ENCODE results near the gene CD200R1L.

The CD200R1L gene

DNA sequence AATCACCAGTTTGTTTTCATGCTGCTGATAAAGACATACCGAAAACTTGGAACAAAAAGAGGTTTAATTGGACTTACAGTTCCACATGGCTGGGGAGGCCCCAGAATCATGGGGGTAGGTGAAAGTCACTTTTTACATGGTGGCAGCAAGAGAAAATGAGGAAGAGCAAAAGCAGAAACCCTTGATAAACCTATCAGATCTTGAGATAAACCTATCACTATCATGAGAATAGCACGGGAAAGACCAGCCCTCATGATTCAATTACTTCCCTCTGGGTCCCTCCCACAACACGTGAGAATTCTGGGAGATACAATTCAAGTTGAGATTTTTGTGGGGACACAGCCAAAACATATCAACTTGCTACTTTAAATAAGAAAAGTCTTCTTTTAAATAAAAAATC lies 28.9 kb downstream of the CD200R1L start:
- no peak for DNase-seq

DNA sequence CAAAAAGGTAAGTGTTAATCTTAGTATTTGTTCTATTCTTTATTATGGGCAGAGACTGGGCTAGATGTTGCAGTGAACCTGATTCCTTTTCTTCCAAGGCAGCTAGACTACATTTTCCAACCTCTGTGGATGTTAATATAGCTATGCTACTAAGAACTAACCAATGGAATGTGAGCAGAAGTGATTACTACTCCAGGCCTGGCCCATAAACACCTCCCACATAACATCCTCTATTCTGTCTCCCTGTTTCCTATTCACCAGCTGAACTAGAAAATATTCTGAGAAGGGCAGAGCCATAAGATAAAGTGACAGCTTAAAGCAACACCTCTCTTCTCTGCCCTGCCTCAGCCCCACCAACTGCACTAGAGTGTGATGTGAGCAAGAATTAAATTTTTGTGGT lies 29.4 kb downstream of the CD200R1L start:
- DNase-seq: no peak

DNA sequence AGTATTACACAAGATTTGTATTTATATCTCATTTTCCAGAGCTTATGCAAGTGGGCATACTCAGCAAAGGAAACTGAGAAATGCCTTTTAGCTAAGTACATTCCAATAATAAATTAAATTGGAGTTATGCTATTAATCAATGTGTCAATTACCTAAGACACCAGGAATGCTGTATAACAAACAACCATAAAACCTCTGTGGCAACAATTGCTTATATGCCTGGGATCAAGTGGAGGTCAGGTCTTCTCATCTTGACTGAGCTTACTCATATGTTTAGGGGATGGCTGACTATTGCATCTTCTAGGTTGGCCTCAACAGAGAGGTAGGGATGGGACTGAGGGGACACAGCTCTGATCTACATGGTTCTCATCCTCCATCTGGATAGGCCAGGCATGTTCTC lies 30.7 kb downstream of the CD200R1L start:
- DNase-seq: no peak

- DNase-seq: peak; percentile 25
Measured at GRCh38 chr3:112814266-112814665, 32.4 kb downstream of the CD200R1L start.

GRCh38 chr3:112813723-112814171 lies 32.9 kb downstream of the CD200R1L start:
- DNase-seq: no peak

DNA sequence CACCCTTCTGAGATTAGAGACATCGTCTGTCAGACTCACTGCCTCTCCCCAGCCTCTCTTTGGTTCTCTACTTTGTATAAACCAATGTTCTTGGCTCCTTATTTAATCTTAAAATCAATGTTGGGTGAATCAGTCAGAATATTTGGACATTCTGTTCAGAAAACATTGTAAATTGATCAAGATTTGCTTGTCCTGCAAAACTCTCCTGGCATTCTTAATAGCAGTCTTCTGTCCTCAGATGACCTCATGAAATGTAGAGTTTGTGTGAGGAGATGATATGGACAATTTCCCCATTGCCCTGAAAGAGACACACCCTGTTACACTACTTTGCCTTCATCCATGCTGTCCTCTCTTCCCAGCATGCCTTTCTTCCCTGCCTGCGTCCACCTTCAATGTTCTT lies 33.6 kb downstream of the CD200R1L start:
- no peak for DNase-seq

GRCh38 chr3:112811917-112812660 lies 34.6 kb downstream of the CD200R1L start:
- DNase-seq: no peak

- no peak for DNase-seq
Measured at GRCh38 chr3:112811131-112811884, 35.4 kb downstream of the CD200R1L start.

DNA sequence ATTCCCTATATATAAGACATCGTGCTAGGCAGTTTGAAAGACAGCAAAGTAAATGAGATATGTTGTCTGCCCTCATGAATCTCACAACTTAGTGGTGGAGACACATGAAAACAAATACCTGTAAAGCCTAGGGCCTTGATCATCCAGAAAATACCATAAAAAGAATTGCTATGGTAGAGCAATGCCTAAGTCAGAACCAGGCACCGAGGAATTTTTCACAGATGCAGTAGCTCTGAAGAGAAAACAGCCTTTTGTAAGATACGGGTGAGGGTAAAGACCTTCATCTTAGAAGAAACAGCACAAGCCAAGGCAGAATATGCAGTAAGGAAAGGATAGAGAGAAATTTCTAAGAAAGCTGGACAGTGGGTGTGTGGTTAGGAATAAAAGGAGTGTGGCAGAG lies 36.1 kb downstream of the CD200R1L start:
- DNase-seq: no peak

- no peak for DNase-seq
Measured at GRCh38 chr3:112808136-112808535, 38.5 kb downstream of the CD200R1L start.

DNA sequence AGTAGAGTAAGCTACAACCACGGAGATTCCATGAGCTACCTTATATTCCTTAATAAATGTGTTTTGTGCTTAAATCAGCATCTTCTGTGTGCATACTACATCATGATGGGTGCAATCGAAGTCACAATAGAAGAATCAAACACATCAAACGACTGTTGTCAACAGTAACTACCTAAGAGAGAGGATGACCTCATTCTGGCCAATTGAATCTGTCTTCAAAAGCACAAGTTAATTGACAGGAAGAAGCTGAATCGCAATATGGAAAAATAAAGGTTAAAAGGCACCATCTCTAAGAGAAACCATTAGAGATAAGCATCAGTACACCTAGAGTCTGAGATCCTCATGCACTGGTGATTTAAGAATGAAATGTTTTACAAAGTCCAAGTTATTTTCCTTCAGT lies 39.0 kb downstream of the CD200R1L start:
- peak; percentile 68 for DNase-seq

DNA sequence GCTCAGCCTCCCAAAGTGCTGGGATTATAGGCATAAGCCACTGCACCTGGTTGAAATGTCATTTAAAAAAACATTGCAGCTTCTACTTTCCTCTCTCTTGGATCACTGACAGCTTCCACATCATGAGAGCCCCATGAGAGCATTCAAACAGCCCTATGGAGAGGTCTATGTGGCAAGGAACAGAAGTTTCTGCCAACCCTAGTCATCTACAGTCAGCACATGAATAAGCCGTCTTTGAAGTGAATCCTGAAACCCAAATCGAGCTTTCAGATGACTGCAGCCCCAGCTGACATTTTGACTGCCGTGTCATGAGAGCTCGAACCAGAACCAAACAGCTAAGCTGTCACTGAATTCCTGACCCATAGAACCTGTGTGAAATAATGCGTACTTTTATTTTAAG lies 39.8 kb downstream of the CD200R1L start:
- no peak for DNase-seq

GRCh38 chr3:112805126-112805525 lies 41.5 kb downstream of the CD200R1L start:
- DNase-seq: no peak

- DNase-seq: no peak
Measured at GRCh38 chr3:112804021-112804420, 42.6 kb downstream of the CD200R1L start.

- DNase-seq: no peak
Measured at GRCh38 chr3:112803467-112803866, 43.2 kb downstream of the CD200R1L start.

DNA sequence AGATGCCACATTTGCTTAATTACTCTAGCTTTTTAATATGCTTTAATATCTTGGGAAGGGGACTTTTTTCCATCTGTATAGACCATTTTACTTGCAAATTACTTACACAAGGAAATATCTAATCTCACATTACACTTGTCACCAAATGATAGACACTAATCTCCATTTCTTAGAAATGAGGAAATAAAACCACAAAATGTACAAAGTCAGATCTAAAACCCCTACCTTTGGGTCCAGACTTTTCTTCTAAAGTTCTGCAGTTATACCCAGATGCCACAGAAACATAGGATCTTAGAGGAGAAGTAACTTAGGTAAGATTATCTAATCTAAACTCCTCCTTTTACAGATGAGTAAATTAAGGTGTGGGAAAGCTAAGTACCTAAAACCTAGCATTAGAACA lies 44.3 kb downstream of the CD200R1L start:
- DNase-seq: no peak

DNA sequence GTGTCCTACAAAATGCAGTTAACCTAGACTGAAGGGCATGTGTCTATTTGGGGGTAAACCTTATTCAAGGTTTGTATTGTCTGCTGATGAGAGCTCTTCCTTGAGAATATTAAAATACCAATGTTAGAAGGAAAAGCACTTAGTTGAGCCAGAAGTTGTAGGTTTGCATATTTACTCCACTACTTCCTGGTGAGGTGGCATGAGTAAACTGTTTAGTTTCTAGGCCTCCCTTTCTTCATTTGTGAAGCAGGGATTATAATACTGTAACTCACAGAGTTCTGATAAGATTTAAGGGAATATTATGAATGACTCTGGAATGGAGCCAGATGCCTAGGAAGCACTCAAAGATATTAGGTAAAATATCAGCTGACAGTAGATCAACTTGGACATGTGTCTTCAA lies 46.7 kb downstream of the CD200R1L start:
- DNase-seq: no peak

GRCh38 chr3:112794622-112795172 lies 52.0 kb downstream of the CD200R1L start:
- DNase-seq: no peak

DNA sequence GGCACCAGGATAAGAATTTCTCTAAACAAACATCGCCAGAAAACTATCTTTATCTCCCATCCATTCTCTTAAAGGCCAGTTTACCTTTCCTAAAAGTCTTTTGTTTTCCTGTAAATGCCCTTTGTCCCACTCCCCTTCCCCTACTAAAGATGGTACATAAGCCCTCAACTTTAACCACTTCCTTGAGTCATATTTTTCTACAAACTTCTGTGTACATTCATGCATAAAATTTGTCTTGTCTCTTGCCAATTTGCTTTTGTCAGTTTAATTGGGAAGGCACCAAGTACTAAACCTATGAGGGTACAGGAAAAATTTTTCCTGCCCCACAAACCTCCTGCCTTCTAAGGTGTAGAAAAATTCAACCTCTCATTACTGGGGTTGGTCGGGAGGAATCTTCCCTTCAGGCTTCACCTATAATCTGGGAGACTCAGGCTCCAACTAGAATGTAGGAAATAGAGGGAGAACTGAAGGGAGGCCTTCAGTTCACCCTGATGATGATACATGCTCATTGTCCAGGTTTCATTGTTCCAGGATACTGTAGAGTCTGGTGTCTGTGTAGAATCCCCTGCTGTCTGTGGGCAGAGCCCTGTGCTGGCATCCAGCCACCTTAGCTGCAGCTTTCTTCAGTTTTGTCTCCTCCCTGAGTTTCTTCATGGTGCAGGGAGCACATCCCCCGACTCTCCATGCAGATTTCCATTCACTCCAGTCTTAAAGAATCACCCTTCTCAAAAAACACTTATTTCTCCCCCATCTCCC lies 53.2 kb downstream of the CD200R1L start:
- no peak for DNase-seq

DNA sequence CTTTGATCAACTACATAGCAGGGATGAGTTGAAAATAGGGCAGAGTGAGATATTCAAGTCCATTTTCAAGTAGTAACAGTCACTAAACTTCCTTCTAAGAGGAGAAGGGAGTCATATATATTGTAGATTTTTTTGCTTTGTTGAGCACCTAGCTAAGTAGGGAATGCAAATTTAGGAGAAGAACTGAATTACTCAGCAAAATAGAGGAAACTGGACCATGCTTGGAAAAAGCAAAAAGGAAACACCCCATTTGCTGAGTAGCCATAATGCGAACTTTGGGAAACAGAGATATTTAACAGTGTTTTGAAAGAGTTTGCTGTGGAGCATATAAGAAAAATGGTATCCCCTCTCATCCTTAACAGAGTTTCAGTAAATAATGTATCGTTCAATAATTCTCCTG lies 54.9 kb downstream of the CD200R1L start:
- DNase-seq: no peak

DNA sequence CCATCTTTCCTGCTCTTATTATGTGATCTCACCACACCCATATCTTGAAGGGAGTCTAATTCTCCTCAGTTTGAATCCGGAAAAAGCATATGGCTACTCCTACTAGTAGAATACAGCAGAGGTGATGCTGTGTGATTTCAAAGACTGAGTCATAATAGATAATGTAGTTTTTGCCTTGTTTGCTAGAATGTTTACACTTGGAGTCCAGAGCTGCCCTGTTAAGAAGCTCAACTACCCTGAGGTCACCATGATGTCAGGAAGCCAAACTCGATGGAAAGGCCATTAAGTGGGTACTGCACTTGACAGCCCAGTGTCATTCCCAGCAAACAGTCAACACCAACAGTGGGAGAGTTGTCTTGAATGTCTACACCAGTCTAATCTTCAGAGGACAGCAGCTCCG lies 56.9 kb downstream of the CD200R1L start:
- no peak for DNase-seq

GRCh38 chr3:112786881-112787579 lies 59.6 kb downstream of the CD200R1L start:
- DNase-seq: no peak

Data from NCI-H146 (cell line).